Embryonic facial prominence (tissue), 1 donor: ENCODE results near the gene NDUFS8.
"Not testable (repeated sequence)": the region's sequence is repeated elsewhere in the genome, so short reads cannot be mapped to it uniquely, and the experiment has no call there.

ENCODE experiments used
- DNase-seq: peaks from one replicate; pipeline ENCODE4 v3.0.0-alpha.2; 2016; ENCODE audit errors: extremely low spot score

The NDUFS8 gene

GRCh38 chr11:68030318-68031143 is at the start of gene NDUFS8:
Gene NDUFS8 (plus strand): TSS chr11:68030681. CDS start chr11:68032152, 1,471 bp downstream.
- DNase-seq: peak; percentile 99

DNA sequence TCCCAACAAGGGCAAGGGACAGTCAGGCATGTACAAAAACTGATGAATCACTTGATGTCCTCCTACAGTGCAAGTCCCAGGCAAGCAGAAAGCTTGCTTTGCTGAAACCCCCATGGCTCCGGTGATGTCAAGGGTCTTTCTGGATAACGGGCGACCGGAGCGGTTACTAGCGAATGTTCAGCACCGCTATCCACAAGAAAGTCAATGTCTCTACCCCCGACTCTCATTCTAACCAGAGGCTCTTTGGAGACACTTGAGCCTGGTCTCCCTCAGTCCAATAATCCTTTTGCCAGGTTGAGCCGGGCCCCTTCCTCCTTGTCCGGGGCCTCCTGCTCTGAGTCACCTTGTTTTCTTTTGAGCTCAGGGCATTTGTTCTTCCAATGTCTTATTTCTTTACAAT is 49.3 kb upstream of the NDUFS8 start:
- not testable (repeated sequence) for DNase-seq

GRCh38 chr11:67982255-67982857 is 48.1 kb upstream of the NDUFS8 start:
- DNase-seq: not testable (repeated sequence)

GRCh38 chr11:67983951-67984350 is 46.5 kb upstream of the NDUFS8 start:
- DNase-seq: no peak

DNA sequence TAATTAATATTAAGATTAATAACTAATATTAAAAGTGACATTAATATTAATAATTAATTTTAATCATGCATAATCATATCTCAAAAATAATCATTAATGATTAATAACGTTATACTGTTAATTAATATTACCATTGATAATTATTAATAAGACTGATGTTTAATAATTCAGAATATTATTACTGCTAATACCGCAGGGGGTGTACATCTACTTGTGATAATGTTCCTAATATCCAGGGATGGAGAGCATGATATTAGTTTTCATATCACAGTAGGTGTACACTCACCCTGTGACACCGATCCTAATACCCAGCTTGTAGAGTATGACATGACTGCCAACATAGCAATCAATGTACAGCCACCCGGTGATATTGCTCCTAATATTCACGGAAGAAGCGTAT is 45.2 kb upstream of the NDUFS8 start:
- DNase-seq: not testable (repeated sequence)

GRCh38 chr11:67990546-67991346 is 39.7 kb upstream of the NDUFS8 start:
- not testable (repeated sequence) for DNase-seq

GRCh38 chr11:67991347-67992121 is 38.9 kb upstream of the NDUFS8 start:
- not testable (repeated sequence) for DNase-seq

- DNase-seq: not testable (repeated sequence)
These were observed 36.7 kb upstream of the NDUFS8 start for GRCh38 chr11:67993821-67994220.

DNA sequence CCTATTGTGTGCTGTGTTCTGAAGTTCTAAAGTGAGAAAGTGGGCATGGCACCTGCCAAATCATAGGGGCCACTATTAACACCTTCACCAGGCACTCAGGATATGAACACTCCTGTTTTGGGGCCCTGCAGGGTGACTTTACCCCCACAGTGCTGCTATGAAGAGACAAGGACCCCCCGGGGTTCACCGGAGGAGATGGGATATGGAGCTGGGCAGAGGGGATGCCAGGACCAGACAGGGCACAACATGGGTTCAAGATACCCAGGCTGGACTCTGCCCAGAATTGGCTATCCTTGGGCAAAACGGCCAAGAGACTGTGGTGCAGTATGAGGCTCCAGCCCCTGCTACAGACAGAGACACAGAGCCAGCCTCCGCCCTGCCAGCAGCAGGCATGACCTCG is 36.1 kb upstream of the NDUFS8 start:
- not testable (repeated sequence) for DNase-seq

DNA sequence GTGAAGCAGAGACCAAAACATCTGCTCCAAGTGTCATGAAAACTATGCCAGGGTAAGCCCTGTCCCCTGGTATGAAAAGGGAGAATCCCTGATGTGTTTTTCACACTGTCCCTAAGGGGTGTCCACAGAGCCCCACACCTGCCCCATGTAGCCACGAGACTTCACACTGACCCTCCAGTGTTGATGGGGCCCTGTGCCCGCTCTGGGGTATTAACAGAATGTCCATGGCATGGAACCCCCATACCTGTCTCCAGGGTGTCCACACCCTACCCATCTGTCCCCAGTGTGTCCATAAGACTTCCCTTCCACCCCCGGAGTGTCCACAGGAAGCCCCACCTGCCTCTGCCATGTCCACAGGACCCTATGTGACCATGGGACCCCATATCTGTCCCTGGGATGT is 35.4 kb upstream of the NDUFS8 start:
- not testable (repeated sequence) for DNase-seq

DNA sequence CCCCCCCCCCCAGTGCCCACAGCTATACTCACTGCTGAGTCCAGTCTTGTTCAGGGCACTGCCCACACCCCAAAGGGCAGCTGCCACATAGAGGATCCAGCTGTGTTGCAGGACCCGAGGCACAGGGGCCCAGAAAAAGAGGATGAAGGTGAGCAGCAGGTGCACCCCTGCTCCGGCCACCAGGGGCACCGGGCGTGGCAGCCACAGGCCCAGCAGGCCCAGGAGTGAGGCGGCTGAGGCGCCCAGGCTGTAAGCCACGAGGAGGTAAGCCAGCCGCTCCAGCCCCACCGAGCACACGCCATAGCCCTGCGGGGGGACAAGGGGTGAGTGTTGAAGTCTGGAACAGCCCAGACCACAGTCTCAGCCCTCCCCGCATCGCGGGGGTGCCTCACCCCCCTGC is 34.9 kb upstream of the NDUFS8 start:
- DNase-seq: not testable (repeated sequence)

- DNase-seq: no peak
These were observed 34.4 kb upstream of the NDUFS8 start for GRCh38 chr11:67996051-67996450.

GRCh38 chr11:67996622-67997474 is 33.6 kb upstream of the NDUFS8 start:
- DNase-seq: no peak

GRCh38 chr11:67997475-67997921 is 33.0 kb upstream of the NDUFS8 start:
- DNase-seq: no peak

GRCh38 chr11:67998150-67999045 is 32.1 kb upstream of the NDUFS8 start:
- DNase-seq: no peak

- no peak for DNase-seq
These were observed 31.3 kb upstream of the NDUFS8 start for GRCh38 chr11:67999201-67999629.

- no peak for DNase-seq
These were observed 30.8 kb upstream of the NDUFS8 start for GRCh38 chr11:67999704-68000103.

- DNase-seq: no peak
These were observed 27.9 kb upstream of the NDUFS8 start for GRCh38 chr11:68002575-68002937.
